Activated CD4-positive, alpha-beta T cell treated with anti-CD3 and anti-CD28 coated beads, Interleukin-2, amount 50 U/mL, for 16 hours (primary cell): ENCODE data around the gene ABCC1.

Source experiments
- DNase-seq: peaks from one replicate; pipeline ENCODE4 v3.0.0-alpha.2; 2020

ABCC1 gene

GRCh38 chr16:16021988-16022682 is 72.7 kb downstream of the ABCC1 start:
- no peak for DNase-seq

DNA sequence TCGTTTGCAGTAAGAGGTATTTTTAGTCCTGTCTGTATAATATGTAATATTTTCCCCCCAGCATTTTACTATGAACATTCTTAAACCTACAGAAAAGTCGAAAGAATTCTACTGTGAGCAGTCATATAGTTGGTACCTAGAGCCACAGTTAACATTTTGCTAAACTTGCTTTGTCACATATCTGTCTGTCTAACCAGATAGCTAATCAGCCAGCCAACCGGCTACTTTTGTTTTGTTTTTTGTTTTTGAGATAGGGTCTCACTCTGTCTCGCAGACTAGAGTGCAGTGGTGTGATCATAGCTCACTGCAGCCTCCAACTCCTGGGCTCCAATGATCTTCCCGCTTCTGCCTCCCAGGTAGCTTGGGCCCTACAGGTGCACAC is 73.3 kb downstream of the ABCC1 start:
- no peak for DNase-seq

DNA sequence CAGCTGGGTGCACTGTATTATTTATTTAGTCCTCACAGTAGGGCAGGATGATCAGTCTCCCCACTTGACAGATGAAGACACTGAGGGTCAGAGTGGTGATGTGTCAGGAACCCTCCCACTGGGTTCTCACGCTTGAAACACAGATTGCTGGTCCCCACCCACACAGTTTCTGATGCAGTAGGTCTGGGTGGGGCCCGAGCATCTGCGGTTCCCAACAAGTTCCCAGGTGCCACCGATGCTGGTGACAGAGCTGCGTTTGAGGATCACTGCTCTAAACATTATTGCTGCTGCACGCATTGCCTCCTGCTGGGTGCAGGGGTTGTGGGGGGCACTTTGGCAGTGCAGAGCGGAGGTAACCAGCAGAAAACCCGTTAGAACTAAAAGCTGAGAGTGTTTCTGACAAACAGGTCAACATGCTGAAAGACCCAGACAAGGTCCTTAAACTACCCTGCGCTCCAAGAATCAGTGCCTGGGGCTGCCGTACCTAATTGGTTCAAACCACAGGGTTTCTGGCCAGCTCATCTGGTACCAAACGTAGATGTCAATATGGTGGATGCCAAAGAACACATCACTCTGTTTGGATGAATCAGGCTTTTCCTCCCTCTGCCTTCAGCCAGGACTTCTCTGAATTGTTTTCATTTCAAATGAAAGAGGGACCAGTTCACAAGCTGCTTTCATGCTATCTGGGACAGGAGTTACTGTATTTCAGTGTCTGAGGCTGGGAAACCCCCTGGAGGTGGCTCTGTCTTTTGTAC is 76.0 kb downstream of the ABCC1 start:
- peak; percentile 61 for DNase-seq

DNA sequence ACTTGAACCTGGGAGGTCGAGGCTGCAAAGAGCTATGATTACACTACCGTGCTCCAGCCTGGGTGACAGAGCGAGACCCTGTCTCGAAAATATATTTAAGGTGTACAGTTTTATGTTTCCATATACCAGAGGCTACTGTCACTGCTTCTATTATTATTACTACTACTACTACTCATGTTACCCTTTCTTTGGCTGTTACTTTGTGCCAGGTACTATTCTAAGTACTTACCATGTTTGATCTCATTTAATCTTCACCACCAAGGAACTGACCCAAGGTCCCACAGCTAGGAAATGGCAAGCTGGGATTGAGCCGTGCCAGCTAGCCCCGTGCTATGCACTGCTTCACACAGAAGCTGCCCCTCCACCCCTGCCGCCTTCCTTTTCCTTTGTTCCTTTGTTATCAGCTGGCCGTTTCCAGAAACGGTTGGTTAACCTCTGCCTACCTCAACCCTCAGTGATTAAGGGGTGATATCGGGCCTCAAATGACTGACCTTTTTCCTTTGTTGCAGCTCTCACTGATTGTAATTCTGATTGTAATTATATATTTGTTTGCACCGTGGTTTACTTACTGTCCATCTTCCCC is 78.4 kb downstream of the ABCC1 start:
- DNase-seq: no peak

DNA sequence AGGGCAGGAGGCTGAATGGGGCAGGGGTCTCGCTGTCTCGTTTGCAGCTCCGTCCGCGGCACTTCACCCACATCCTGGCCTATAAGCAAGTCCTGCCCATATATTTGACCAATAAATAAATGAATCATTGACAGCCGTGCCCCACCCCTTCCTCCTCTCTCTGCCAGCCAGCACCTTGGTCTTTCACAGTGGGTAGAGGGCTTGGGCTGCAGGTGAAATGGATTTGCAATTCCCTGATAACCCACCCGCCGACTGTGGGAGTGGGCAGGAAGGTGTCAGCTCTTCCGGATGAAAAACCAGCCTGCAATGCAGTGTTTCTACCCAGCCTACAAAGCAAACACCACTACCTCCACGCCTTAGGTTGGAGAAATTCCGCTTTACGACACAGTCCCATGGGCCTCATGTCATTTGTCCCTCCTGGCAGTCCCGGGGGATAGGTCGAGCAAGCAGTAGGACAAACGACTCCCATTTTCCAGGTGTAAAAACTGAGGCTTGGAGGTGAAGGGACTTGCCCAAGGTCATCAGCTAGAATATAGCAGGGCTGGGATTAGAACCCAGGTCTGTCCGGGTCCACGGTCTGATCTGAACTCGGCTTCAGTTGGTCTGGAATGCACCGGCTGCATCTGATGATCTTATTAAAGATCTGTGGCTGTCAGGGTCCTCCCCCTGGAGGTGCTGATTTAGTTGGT is 79.0 kb downstream of the ABCC1 start:
- no peak for DNase-seq

- DNase-seq: no peak
These were observed 80.1 kb downstream of the ABCC1 start for GRCh38 chr16:16029431-16030011.

- DNase-seq: no peak
These were observed 81.0 kb downstream of the ABCC1 start for GRCh38 chr16:16030449-16030848.

GRCh38 chr16:16031401-16031800 is 82.0 kb downstream of the ABCC1 start:
- no peak for DNase-seq

GRCh38 chr16:16032271-16032979 is 83.0 kb downstream of the ABCC1 start:
- no peak for DNase-seq

- peak; percentile 59 for DNase-seq
These were observed 83.8 kb downstream of the ABCC1 start for GRCh38 chr16:16033208-16033717.

DNA sequence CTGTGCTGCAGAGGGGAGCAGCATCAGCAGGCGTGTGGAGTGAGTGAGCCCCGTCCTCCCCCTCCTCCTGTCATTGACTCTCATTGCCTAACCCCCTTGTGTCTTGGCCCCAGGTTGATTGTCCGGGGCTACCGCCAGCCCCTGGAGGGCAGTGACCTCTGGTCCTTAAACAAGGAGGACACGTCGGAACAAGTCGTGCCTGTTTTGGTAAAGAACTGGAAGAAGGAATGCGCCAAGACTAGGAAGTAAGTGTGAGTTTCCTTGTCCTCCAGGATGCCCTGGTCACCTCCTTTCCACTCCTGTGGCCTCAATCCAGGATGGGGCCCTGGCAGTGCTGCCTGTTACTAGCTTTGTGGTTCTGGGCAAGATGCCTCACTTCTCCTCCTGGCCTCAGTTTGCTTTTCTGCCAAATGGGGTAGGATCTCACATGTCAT is 87.0 kb downstream of the ABCC1 start:
- no peak for DNase-seq

GRCh38 chr16:16037521-16037920 is 88.1 kb downstream of the ABCC1 start:
- no peak for DNase-seq

- DNase-seq: no peak
These were observed 88.6 kb downstream of the ABCC1 start for GRCh38 chr16:16037970-16038369.

GRCh38 chr16:16038950-16039349 is 89.5 kb downstream of the ABCC1 start:
- DNase-seq: no peak

- DNase-seq: no peak
These were observed 91.9 kb downstream of the ABCC1 start for GRCh38 chr16:16041196-16041892.

GRCh38 chr16:16042076-16042475 is 92.7 kb downstream of the ABCC1 start:
- DNase-seq: no peak

DNA sequence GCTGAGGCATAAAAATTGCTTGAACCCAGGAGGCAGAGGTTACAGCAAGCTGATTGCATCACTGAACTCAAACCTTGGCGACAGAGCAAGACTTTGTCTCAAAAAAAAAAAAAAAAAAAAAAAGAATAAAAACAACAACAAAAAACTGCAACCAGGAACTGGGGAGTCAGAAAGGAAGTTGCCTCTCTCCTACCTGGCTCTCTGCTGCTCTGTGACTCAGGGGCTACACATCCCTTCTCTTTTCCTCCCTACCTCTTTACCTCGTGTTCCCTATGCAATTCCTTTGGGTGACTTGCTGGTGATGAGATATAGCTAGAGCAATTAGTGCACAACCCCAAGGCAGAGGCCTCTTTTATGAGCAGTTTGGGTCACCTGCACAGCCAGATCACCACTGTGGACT is 95.9 kb downstream of the ABCC1 start:
- DNase-seq: no peak

- no peak for DNase-seq
These were observed 96.5 kb downstream of the ABCC1 start for GRCh38 chr16:16045879-16046278.

DNA sequence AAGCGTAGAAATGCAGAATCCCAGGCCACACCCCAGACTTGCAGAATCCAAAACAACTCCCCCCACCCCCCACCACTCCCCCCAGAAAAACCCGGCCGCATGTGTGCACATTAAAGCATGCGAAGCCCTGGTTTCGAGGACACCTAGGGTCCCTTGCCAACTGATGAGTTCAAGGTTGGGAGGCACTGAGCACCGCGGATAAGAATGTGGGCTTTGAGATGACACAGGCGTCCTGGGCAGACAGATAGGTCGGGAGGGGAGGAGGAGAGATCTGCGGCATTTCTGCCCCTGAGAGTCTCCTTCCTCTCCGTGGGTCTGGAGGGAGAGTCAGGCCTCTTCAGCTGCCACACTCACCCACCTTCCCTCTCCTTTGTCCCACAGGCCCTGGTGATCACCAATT is 98.3 kb downstream of the ABCC1 start:
- no peak for DNase-seq

DNA sequence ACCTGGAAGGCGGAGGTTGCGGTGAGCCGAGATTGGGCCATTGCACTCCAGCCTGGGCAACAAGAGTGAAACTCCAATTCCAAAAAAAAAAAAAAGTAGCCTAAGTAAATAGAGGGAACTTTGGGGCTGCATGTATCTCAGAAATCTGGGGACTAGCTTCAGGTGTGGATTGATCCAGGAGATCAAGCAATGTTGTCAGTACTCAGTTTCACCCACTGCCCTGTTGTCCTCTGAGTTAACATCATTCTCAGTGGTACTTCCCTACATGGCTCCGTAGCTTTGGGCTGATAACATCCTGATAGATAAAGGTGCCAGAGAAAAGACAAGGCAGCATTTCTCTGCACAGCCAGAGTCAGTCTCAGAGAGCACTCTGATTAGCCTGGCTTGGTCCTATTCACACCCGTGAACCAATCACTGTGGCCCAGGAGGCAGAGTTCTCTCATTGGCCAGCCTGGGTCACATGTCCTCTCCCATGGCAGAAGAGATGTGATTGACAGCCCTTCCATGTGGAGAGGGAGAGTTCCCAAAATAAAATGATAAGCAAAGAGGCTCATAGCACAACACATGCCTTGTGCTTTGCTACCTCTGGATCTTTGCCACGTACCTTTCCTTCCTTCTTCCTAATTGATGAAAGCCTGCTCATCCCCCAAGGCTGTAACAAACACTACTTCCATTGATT is 99.6 kb downstream of the ABCC1 start:
- no peak for DNase-seq

- DNase-seq: no peak
These were observed 100.7 kb downstream of the ABCC1 start for GRCh38 chr16:16050106-16050505.
